ENCODE data around the gene LRRC31.
A peak's percentile ranks its signal among the peaks of the same experiment; 100 is the strongest.

The LRRC31 gene

GRCh38 chr3:169901453-169901852 is 31.7 kb upstream of the LRRC31 start:
- TF ChIP-seq, protein P1, sequence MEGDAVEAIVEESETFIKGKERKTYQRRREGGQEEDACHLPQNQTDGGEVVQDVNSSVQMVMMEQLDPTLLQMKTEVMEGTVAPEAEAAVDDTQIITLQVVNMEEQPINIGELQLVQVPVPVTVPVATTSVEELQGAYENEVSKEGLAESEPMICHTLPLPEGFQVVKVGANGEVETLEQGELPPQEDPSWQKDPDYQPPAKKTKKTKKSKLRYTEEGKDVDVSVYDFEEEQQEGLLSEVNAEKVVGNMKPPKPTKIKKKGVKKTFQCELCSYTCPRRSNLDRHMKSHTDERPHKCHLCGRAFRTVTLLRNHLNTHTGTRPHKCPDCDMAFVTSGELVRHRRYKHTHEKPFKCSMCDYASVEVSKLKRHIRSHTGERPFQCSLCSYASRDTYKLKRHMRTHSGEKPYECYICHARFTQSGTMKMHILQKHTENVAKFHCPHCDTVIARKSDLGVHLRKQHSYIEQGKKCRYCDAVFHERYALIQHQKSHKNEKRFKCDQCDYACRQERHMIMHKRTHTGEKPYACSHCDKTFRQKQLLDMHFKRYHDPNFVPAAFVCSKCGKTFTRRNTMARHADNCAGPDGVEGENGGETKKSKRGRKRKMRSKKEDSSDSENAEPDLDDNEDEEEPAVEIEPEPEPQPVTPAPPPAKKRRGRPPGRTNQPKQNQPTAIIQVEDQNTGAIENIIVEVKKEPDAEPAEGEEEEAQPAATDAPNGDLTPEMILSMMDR (IDR thresholded peaks at IDR 0.05; ENCODE audit: low read depth, low read length) = no peak
- no peak for DNase-seq (ENCODE audit: extremely low read depth, low read depth)

DNA sequence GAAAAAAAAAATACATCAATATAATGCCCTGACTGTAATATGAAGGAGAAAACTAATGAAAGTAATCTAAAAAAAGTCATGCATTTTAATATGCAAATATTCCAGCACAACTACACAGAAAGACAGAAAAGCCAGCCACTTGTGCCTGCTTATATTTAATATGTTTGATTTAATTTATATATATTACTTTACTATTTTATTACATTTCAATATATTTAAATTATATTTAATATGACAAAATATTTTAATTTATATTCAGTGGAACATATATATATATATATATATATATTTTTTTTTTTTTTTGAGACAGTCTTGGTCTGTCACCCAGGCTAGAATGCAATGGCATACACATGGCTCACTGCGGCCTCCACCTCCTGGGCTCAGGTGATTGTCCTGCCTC is 27.5 kb upstream of the LRRC31 start:
- TF ChIP-seq, protein P1 (IDR thresholded peaks at IDR 0.05; ENCODE audit: low read depth, low read length) = no peak
- DNase-seq (ENCODE audit: extremely low read depth, low read depth) = no peak

- no peak for DNase-seq (ENCODE audit: extremely low read depth, low read depth)
- TF ChIP-seq, protein P1 (IDR thresholded peaks at IDR 0.05; ENCODE audit: low read depth, low read length) = no peak
Observed at GRCh38 chr3:169895072-169895471, 25.3 kb upstream of the LRRC31 start.

DNA sequence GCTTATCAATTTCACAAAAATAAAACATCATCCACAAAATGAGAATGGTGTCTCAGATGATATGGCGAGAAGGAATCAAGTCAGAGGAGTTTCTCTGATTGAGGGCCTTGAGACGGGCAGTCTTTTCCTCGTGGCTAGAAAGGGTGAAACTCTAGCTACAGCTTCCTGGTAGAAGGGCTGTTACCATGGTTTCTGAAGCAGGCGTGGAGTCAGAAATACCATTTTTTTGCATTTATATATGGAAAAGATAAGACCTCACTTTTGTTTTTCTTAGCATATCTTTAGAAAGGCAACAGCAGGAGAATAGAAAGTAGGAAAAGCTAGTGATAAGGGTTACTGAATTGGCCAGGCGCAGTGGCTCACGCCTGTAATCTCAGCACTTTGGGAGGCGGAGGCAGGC is 24.4 kb upstream of the LRRC31 start:
- TF ChIP-seq, protein P1 (IDR thresholded peaks at IDR 0.05; ENCODE audit: low read depth, low read length) = no peak
- no peak for DNase-seq (ENCODE audit: extremely low read depth, low read depth)

DNA sequence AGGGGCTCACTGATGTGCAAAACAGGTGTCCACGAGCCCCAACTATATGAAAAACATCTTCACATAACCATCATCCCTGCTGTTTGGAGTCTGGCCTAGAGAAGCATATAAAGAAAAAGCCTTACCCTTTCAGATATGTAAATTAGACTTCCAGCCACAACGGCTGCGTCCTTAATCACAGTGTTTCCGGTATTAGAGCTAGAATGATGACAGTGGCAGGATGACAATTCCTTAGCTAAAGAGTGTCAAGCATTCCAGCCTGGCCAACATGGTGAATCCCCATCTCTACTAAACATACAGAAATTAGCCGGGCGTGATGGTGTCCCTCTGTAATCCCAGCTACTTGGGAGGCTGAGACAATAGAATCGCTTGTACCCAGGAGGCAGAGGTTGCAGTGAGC is 22.2 kb upstream of the LRRC31 start:
- TF ChIP-seq, protein P1 (IDR thresholded peaks at IDR 0.05; ENCODE audit: low read depth, low read length) = no peak
- DNase-seq (ENCODE audit: extremely low read depth, low read depth) = no peak

DNA sequence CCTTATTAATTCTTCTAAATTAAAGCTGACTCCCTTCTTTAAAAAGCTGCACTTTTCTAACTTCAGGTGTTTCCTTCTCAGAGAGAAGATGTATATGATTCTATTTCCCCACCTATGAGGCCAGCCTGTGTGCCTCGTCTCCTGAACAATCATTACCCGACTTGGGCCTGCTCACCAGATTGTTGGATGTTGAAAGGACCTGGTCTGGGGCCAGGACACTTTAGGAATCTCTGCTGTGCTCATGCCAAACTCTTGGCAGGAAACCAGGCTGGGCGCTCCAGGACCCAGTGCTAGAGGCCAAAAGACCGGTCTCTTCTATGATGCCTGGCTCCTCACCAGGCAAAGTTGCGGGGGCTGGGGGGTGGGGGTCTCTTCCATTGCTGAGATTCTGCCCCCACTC is 16.9 kb upstream of the LRRC31 start:
- peak; percentile 28 for DNase-seq (ENCODE audit: extremely low read depth, low read depth)
- TF ChIP-seq, protein P1 (IDR thresholded peaks at IDR 0.05; ENCODE audit: low read depth, low read length) = no peak

- no peak for DNase-seq (ENCODE audit: extremely low read depth, low read depth)
- TF ChIP-seq, protein P1 (IDR thresholded peaks at IDR 0.05; ENCODE audit: low read depth, low read length) = no peak
Observed at GRCh38 chr3:169880576-169881250, 11.0 kb upstream of the LRRC31 start.

Measured in AG09319 (cell line).